GM19397 (cell line): ENCODE results near the gene SLC35C1.

Source experiments
- ATAC-seq: cut with Tn5 transposase; IDR thresholded peaks from one replicate; pipeline ENCODE4 v1.9.1; 2021; ENCODE audit warnings: mild to moderate bottlenecking, moderate library complexity; ENCODE audit not compliant: unreplicated experiment

The SLC35C1 gene

GRCh38 chr11:45804761-45805304 lies at the start of gene SLC35C1:
Gene SLC35C1, plus strand, starts transcription at chr11:45805149. Its CDS starts 653 bp downstream, at chr11:45805802.
- ATAC-seq = peak; percentile 98

- no peak for ATAC-seq
Observed at GRCh38 chr11:45755281-45755859, 49.6 kb upstream of the SLC35C1 start.

DNA sequence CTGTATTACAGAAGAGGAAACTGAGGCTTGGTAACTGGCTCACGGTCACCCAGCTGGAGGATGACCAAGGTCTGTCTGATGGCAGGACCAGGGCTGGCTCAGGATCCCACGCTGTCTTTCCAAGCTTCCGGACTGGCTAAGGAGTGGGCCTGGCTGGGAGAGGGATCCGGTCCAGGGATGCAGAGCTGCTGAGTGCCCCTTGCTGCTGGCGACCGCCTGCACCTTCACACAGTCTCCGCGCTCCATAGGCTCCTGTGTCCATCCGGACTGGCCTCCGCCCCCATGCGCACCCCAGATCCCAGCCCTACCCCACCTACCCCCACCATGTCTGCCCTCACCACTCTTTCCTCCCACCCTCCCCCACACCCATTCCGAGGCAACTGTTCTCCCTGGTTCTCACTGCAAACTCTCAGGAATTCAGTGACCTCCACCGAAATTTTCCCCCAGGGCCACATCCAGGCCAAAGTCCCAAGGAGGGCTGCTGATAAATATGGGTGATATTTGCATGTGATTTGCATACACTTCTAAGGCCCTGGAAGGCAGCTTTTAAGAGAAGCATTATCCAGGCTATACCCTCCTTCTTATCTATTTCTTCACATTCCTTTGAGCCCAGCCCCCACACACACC lies 48.5 kb upstream of the SLC35C1 start:
- ATAC-seq = no peak

GRCh38 chr11:45757672-45758071 lies 47.3 kb upstream of the SLC35C1 start:
- ATAC-seq = no peak

GRCh38 chr11:45761659-45762058 lies 43.3 kb upstream of the SLC35C1 start:
- ATAC-seq = no peak

GRCh38 chr11:45765107-45765668 lies 39.8 kb upstream of the SLC35C1 start:
- ATAC-seq = no peak

DNA sequence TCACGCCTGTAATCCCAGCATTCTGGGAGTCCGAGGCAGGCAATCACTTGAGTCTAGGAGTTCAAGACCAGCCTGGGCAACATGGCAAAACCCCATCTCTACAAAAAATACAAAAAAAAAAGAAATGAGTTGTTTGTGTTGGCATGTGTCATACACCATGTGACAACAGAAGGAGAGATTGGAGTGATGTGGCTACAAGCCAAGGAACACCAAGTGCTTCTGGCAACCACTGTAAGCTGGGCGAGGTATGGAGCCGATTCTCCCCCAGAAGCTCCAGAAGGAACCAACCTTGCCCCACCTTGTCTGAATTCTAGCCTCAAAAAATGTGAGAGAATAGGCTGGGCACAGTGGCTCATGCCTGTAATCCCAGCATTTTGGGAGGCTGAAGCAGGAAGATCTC lies 39.1 kb upstream of the SLC35C1 start:
- ATAC-seq = no peak

DNA sequence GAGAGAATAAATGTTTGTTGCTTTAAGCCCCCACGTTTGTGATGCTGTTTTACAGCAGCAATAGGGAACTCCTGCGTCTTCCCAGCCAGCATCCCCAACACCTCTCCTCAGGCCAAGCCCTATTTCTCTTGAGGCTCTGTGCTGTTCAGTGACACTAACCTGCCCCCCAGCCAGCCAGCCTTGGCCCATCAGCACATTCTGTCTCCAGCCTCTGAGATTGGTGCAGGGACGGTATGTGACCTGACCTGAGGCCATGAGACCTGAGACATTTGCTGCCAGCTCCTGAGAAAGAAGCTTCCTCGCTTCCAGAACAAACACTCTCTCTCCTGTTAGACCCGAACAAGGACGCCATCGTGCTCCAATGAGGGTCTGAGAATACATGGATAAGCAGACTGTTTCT lies 38.5 kb upstream of the SLC35C1 start:
- no peak for ATAC-seq

DNA sequence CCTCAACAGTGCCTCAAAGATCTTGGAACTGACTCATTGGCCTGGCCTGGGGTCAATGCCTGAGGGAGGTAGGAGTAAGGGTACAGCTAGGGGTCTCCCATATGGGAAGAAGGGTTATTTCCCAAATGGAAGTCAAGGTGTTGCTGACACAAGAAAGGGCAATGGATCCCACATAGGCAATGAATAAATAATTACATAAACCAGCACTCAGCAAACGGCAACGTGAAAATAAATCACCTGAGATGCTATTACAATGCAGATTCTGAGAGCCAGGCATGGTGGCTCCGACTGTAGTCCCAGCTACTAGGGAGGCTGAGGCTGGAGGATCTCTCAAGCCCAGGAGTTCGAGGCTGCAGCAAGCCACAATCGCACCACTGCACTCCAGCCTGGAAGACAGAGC lies 36.5 kb upstream of the SLC35C1 start:
- ATAC-seq = no peak

DNA sequence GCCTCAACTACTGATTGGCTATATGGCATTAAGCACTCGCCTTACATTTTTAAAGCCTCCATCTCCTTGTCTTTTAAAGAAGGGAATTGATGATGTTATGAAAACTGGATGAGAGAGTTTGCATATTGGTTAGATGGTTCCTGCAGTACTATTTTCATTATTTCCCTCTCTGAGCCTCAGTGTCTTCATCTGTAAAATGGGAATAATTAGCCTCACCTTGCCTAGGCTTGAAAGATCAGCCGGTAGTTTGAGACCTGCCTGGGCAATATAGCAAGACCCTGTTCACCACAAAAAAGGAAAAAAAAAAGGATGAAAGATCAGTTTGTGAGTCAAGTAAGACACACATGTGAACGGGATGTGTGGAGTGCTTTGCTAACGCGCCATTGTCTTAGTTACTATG lies 35.0 kb upstream of the SLC35C1 start:
- no peak for ATAC-seq

DNA sequence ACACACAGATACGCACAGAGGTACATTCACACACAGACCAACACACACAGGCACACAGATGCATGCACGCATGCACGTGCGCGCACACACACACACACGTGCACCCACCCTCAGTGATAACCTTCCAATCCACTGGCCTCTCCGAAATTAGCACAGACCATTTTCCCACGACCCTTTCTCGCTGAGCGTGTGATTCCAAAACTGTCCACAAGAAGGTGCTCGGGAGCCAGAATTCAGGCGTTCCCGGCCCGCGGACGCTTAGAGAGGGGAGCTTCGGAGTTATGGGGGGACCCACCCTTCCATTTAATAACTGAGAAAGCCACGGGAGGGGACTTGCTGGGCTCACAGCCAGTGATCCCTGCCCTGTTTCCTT lies 33.8 kb upstream of the SLC35C1 start:
- ATAC-seq = peak; percentile 35

DNA sequence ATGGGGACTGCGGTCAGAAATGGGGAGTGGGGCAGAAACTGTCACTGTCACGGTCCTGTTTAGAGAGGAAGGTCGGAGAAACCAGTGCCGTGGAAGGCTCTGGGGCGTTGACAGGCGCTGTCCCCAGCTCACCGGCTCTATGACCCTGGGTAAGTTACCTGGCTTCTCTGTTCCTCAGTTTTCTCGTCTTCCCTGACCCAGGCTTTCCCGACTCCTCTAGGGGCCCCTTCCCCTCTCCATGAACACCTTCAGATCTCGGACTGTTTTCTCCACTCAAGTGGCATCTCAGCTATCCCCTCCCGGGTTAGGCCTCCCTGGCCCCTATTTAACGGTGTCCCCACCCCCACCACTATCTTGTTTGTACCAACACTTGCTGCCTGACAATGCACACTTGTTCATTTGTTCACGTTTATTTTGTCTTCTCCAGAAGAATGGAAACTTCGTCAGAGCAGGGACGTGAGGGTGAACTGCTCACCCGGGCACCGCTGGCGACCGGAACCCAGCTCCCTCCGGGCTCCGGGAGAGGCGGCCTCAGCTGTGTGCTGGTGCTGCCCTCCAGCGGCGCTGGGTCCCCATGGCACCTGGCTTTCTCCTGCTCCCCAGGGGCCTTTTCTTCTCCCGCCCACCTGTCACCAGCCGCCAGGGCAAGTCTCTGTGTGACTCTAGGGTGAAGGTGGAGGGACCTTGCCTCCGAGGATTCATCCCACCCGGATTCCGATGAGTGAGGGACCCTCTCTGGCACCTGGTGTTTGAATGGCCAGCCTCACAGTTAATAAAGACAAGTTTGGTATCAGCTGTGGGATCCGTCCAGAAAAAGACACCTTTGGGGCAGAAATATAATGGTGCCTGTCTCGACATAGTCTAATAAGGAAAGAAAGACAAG lies 33.1 kb upstream of the SLC35C1 start:
- peak; percentile 83 for ATAC-seq

DNA sequence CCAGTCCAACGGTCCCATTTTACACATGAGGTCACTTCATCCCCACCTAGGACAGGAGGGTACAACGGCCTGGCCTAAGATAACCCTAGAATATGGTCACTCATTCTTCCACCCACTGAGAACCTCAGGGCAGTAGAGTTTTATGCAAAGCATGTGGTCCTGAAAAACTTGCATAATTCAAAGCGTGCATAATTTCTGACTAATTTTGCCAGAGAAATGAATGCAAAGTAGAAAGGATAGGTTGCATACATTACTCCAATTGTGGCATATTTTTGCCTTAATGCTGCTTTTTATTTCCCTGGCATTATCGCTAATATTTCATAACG lies 32.5 kb upstream of the SLC35C1 start:
- ATAC-seq = no peak

DNA sequence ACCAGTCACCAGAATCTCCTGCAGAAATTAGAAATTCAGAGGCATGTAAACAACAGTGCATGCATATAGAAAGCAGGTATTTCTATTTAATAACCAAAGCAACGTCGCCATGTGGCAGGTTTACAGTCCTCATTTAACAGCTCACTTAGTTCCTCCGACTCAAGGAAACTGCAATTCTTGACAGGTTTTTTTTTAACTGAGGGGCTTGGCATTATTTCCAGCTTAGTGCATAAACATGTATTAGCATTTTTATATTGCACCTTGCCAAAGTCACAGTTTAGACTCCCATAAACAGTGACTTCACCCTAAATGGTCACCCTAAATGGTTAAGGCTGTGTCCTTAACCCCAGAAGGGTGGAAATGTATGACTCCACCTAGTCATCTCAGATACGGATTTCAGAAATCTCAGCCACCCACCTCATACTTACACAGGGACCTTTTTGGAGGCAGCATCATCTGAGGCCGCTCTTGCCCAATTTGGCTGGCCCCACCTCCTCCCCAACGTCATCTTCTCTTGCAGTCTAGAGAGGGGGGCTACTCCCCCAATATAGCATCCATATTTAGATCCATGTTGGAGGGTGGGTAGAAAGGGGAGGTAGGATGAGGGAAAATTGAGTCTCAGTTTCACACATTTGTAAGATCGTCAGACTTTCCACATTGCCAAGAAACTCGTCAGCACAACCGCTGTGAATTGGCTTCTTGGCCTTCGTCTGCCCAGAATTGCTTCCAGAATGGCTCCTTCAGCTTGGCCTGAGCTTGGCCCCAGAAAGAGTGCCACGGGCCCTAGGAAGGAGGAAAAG lies 31.8 kb upstream of the SLC35C1 start:
- no peak for ATAC-seq

DNA sequence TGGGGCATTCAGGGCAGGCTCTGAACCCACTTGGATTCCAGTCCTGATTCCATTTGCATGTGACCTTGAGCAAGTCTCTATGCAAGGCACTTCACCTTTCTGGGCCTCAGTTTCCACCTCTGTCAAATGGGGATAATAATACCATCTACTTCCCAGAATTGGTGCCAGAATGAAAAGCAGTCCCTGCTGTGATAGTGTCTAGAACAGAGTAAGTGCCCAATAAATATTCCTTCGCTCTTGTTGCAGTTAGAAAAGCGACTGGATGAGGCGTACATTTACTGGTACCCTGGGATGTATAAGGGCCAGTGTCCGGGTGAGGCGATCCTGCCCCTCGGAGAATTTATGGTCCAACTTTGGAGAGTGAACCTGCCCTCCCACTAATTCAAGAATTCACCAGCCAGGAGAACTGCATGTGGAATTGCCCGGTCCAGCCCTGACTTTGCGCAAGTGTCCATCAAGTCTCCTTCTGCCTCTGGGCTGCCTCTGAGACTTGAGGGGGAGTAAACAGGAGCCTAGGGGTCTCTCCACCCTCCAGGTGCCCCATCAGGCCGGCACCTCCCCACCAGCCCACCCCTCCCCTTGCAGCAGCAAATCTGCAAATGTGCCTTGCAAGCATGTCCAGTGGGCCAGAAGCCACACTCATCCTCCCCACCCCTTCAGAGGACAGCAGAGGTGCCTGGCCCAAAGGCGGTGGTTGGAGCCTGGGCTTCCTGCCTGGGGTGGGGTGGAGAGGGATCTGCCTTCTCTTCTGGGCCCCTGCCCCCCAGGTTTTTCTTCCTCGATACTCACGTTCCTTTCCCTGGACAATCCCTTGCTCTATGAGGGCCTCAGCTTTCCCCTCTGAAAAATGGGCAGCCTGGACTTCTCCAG lies 30.9 kb upstream of the SLC35C1 start:
- ATAC-seq = no peak

DNA sequence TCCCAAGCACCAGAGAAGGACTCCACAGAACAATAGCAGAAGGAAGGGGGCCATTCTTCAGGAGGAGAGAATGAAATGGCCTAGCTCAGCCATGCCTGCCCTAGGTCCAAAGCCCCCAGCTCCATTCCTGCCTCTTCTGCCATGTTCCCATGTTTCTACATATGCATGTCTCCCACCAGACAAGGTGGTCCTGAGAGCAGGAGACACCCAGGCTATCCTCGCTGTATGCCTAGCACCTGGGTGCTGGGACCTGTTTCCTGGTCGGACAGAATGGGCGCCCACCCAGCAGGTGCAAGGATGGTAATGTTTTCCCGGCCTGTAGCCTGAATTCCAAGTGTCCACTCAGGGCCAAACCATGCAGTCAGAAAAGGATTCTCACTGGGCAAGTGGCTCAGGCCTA lies 30.2 kb upstream of the SLC35C1 start:
- no peak for ATAC-seq

- ATAC-seq = no peak
Observed at GRCh38 chr11:45777127-45777969, 27.6 kb upstream of the SLC35C1 start.

GRCh38 chr11:45778341-45778740 lies 26.6 kb upstream of the SLC35C1 start:
- no peak for ATAC-seq

GRCh38 chr11:45779602-45780001 lies 25.3 kb upstream of the SLC35C1 start:
- no peak for ATAC-seq
